ENCODE measurements around the gene SERPINA10. TPM values are rescaled to one million over a fixed set of nuclear protein-coding genes. Genes with fewer than 3 reads are reported as not detected.
"Not testable (repeated sequence)": the region's sequence is repeated elsewhere in the genome, so short reads cannot be mapped to it uniquely, and the experiment has no call there.

The SERPINA10 gene
- total RNA-seq, 1 donor from 2014 or later: not detected

DNA sequence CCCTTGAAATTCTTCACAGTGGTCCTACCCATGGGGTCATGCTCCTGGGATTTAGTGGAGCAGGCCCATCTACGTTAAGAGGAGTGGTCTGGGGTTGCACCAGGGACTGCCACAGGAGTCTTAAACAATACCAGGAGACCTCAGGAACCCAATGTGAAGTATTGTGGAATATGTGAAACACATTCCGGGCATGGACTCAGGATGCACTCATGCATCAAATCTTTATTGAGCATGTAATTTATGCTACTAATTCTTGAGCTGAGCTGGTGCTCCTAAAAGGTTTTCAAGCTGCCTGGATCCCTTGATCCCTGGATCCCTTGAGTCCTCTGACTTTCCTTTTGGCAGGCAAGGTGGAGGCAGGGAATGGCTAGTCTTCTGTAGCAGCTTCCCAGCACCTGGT, 8.8 kb downstream of the SERPINA10 start:
- DNase-seq (ENCODE audit: low read depth, low spot score): no peak

DNA sequence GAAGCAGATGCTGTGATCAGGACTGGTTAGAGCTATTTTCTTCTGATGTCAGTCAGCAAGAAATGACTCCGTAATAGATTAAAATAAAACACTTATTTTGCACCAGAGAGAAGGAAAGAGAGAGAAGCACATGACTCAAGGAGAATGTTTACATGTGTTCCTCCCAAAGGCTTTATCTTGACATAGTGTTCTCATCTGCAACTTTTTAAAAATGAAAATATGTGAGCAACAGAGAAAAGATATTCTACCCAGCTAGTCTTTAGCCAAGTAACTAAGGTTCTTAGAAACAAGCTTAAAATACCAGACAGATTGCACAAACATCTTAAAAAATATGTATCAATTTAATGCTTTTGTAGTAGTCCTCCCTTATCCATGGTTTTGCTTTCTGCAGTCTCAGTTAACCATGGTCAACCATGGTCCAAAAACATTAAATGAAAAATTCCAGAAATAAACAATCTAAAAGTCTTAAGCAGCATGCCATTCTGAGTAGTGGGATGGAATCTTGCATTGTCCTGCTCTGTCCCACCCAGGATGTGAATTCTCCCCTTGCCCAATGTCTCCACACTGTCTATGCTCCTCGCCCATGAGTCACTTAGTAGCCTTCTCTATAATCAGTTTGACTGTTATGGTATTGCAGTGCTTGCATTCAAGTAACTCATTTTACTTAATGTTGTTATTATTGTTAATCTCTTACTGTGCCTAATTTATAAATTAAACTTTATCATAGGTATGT, 9.9 kb downstream of the SERPINA10 start:
- DNase-seq (ENCODE audit: low read depth, low spot score): no peak

DNA sequence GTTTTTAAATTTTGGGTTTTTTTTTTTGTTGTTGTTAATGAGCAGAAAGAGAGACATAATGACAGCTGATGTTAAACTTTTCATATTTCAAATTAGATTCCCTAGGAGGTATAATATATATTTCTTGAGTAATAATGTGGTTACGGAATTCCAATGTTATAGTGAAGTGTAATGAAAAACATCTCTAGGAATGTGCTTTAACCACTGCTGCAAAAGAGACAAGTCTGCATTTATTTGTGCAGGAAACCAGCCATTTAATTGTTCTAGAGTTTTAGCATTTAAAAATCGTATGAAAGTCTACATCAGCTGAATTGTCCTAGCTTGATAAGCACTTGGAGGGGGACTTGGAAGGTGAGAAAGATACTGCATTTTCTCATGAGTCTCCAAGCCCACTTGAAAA, 14.3 kb downstream of the SERPINA10 start:
- no peak for DNase-seq (ENCODE audit: low read depth, low spot score)

DNA sequence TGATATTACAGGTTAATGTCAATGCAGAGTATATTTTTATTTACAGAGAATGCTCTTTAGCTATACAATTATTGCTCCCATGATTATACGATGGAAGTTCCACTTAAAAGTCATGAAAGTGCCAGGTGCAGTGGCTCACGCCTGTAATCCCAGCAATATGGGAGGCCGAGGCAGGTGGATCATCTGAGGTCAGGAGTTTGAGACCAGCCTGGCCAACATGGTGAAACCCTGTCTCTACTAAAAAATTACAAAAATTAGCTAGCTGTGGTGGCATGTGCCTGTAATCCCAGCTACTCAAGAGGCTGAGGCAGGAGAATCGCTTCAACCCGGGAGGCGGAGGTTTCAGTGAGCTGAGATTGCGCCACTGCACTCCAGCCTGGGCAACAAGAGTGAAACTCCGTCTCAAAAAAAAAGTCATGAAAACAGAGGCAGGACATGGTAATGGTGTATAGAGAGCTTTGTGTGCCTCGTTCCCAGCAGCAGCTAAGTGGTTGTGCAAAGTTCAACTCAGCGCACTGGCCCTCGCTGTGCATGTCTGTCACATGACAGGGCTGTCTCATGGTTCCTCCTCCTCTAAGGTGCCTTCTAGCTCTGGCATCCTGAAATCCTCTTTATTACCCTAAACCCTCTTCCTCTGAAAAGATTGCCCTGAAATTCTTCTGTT, 16.0 kb downstream of the SERPINA10 start:
- DNase-seq (ENCODE audit: low read depth, low spot score): not testable (repeated sequence)

- no peak for DNase-seq (ENCODE audit: low read depth, low spot score)
Observed at GRCh38 chr14:94269156-94269555, 23.9 kb downstream of the SERPINA10 start.

- not testable (repeated sequence) for DNase-seq (ENCODE audit: low read depth, low spot score)
Observed at GRCh38 chr14:94268582-94268981, 24.5 kb downstream of the SERPINA10 start.

DNA sequence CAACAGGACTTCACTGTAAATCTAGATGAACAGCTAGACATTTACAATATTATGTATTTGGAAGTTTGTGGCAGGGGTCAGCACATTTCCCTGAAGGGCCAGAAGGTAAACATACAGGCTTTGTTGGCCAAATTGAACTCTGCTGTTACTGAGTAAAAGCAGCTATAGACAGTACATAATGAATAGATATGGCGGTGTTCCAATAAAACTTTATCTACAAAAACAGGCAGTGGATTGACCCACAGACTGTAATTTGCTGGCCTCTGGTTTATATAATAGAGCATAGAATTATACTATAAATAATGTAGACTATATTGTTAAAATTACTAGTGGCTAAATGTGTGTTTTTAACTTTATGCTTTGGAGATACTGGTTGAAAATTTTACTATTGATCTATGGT, 25.7 kb downstream of the SERPINA10 start:
- no peak for DNase-seq (ENCODE audit: low read depth, low spot score)

- DNase-seq (ENCODE audit: low read depth, low spot score): not testable (repeated sequence)
Observed at GRCh38 chr14:94264195-94264594, 28.9 kb downstream of the SERPINA10 start.

- DNase-seq (ENCODE audit: low read depth, low spot score): no peak
Observed at GRCh38 chr14:94244182-94244581, 48.9 kb downstream of the SERPINA10 start.

DNA sequence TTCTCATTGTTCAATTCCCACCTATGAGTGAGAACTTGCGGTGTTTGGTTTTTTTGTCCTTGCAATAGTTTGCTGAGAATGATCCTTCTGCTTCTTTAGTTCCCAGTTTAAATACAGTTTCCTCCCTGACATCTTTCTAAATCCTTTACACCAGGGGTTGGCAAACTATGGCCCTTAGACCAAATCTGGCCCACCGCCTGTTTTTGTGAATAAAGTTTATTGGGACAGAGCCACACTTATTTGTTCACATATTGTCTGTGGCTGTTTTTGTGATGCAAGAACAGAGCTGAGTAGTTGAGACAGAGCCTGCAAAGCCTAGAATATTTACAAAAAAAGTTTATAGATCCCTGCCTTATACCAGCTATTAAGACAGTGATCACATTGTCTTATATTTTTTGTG, 53.7 kb downstream of the SERPINA10 start:
- no peak for DNase-seq (ENCODE audit: low read depth, low spot score)

DNA sequence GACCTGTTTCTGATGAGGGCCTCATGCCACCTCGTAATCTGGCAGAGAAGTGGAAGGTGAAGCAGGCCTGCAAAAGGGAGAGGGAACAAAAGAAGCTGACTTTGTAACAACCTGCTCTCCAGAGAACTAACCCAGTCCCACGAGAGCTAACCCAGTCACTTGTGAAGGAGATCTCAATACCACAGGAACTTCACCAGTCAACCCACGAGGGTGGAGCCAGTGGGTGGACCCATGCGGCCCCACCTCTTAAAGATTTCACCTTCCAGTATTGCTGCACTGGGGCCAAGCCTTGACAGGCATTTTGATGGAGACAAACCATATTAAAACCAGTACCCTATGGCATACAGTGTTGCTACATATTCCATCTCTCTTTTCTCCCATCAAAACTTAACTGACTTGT, 55.1 kb downstream of the SERPINA10 start:
- no peak for DNase-seq (ENCODE audit: low read depth, low spot score)

GRCh38 chr14:94237046-94237445, 56.0 kb downstream of the SERPINA10 start:
- DNase-seq (ENCODE audit: low read depth, low spot score): no peak

Other genes with a start within 250 kb of the SERPINA10 start
- 110 and 150 TPM in 2 replicates for gene DDX24, start 212.1 kb downstream of the SERPINA10 start, total RNA-seq
- gene IFI27L1, start 212.0 kb downstream of the SERPINA10 start, total RNA-seq: 7.5 and 13.9 TPM in 2 replicates
- 317 and 506 TPM in 2 replicates for gene IFI27, start 182.5 kb downstream of the SERPINA10 start, total RNA-seq
- gene IFI27L2, start 163.7 kb downstream of the SERPINA10 start, total RNA-seq: 38.5 and 102 TPM in 2 replicates
- gene PPP4R4, start 118.9 kb downstream of the SERPINA10 start, total RNA-seq: 0.04 TPM in 1 of 2 replicates, not detected in the other
- not detected in 2 replicates for gene SERPINA6, start 30.1 kb upstream of the SERPINA10 start, total RNA-seq
- gene SERPINA2, start 73.4 kb upstream of the SERPINA10 start, total RNA-seq: not detected in 2 replicates
- gene SERPINA1, start 95.3 kb upstream of the SERPINA10 start, total RNA-seq: not detected in 2 replicates
- gene SERPINA11, start 159.5 kb upstream of the SERPINA10 start, total RNA-seq: not detected in 2 replicates
- not detected in 2 replicates for gene SERPINA9, start 182.9 kb upstream of the SERPINA10 start, total RNA-seq
- not detected in 2 replicates for gene SERPINA12, start 216.2 kb upstream of the SERPINA10 start, total RNA-seq

Data from pulmonary artery endothelial cell (primary cell).